ENCODE results near the gene HSF5. TPM values are rescaled to one million over a fixed set of nuclear protein-coding genes. Genes with fewer than 3 reads are reported as not detected.

The HSF5 gene
- polyA plus RNA-seq, 2 of the 4 experiments (the other 2 are of a cell fraction), result not detected

DNA sequence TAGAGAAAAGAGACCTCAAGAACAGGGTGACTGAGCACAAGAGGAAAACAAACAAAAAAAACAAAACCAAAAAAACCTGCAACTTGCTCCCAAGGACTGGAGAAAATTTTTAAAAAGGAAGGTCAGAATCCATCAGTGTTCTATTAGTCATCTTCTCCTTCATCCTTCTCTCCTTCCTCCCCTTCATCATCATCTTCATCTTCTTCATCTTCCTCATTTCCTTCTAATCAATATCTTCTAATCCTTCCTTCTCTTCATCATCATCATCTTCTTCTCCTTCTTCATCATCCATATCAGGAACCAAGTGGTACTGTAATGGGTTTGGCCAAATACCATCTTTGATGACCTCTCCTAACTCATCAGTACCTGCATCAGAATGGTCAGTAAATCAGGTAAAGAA is 12.2 kb downstream of the HSF5 start:
- Histone ChIP-seq H3K9me3 (no peaks in the 10 kb centered on the region), H3K4me3 (no peak overlapping the region), H3K4me1 (no peaks in the 10 kb centered on the region), H3K4me2 (no peak overlapping the region), H3K27ac (no peak overlapping the region)
- CTCF ChIA-PET, result no interaction called here
- no peak for ATAC-seq
- TF ChIP-seq JUN (IDR thresholded peaks at IDR 0.05) (no peak), RCOR1 (IDR thresholded peaks at IDR 0.05; ENCODE audit: low read depth, low read length) (no peak), MYC (IDR thresholded peaks at IDR 0.05; ENCODE audit: borderline replicate concordance, low read length) (no peak), CBX8 (IDR thresholded peaks at IDR 0.05) (no peak), MAZ (IDR thresholded peaks at IDR 0.05; ENCODE audit: borderline replicate concordance, low read depth, low read length) (no peak), JUNB (IDR thresholded peaks at IDR 0.05) (no peak), GATA3 (IDR thresholded peaks at IDR 0.05; ENCODE audit: borderline replicate concordance) (no peak), KDM5A (IDR thresholded peaks at IDR 0.05) (no peak), TP53 (CRISPR knock-in tag; IDR thresholded peaks at IDR 0.05) (no peak), CBX2 (IDR thresholded peaks at IDR 0.05; ENCODE audit: borderline replicate concordance, low read depth) (no peak)
- TF ChIP-seq, protein P1, sequence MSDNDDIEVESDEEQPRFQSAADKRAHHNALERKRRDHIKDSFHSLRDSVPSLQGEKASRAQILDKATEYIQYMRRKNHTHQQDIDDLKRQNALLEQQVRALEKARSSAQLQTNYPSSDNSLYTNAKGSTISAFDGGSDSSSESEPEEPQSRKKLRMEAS (IDR thresholded peaks at IDR 0.05), result no peak
- TF ChIP-seq, protein P2, sequence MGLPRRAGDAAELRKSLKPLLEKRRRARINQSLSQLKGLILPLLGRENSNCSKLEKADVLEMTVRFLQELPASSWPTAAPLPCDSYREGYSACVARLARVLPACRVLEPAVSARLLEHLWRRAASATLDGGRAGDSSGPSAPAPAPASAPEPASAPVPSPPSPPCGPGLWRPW (IDR thresholded peaks at IDR 0.05), result no peak
- FAIRE-seq, result no peak
- POLR2A ChIA-PET, result no interaction called here
- no peak for DNase-seq (ENCODE audit: low read depth in 1 of 2, low spot score in 1 of 2)

DNA sequence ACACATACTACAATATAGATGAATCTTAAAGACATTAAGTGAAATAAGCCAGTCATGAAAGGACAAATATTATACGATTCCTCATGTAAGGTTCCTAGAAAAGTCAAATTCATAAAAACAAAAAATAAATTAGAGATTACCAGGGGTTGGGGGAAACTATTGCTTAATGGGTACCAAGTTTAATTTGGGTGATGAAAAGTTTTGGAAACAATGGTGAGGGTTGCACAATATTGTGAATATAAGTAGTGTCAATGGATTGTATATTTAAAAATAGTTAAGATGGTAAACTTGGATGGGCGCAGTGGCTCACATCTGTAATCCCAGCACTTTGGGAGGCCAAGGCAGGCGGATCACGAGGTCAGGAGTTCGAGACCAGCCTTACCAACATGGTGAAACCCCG is 17.9 kb downstream of the HSF5 start:
- FAIRE-seq (no peak), ATAC-seq (no peak), DNase-seq (ENCODE audit: low read depth in 1 of 2, low spot score in 1 of 2) (no peak)
- H3K4me3 ChIP-seq, result no peak overlapping the region
- CTCF ChIA-PET, result no interaction called here
- no peaks in the 10 kb centered on the region for H3K9me3 ChIP-seq
- WGBS (ENCODE audit: missing lambda C conversion rate), result 17% methylated on average over 6 of the region's 6 CpGs
- H3K4me2 ChIP-seq, result no peak overlapping the region
- H3K4me1 ChIP-seq, result no peaks in the 10 kb centered on the region
- TF ChIP-seq CEBPB (IDR thresholded peaks at IDR 0.05) (0 out of 4 replicates have a peak, but pooled peaks of 1 of the 2 experiments have one; percentile 23), BHLHE40 (IDR thresholded peaks at IDR 0.05; ENCODE audit: low read depth, low read length) (no peak)
- H3K27ac ChIP-seq, result no peak overlapping the region
- POLR2A ChIA-PET, result no interaction called here

DNA sequence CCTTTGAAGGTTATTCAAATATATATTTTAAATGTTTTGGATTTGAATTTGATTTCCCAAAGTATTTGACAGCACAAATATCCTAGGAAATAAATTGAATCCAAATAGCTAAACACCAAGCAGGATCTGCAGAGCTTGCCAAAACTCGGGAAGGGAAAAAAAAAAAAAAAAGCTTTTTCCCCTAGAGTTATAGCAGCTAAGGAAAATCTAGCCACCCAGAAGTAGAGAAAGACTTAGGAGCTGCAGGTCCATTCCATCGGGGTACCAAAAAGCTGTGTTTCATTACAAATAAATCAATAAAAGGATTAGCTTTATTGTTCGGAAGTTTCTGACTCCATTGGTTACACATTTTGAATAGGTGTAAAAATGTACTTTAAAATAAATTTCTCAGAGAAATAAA is 19.3 kb downstream of the HSF5 start:
- ChIA-PET CTCF (no interaction called here), POLR2A (no interaction called here)
- no peak for FAIRE-seq

DNA sequence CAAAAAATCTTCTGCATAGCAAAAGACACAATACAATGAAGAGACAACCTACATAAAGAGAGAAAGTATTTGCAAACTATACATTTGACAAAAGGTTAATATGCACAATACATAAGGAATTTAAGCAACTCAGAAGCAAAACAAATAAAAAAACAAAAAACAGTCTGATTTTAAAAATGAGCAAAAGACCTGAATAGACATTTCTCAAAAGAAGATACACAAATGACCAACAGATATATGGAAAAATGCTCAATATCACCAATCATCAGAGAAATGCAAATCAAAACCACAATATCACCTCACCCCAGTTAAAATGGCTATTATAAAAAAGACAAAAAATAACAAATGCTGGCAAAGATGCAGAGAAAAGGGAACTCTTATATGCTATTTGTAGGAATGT is 32.7 kb downstream of the HSF5 start:
- no peak for DNase-seq (ENCODE audit: low read depth in 1 of 2, low spot score in 1 of 2)
- H3K4me3 ChIP-seq, result no peak overlapping the region
- CTCF ChIA-PET, result interaction anchor here (1.0 to 11.9 kb wide), 2 partner anchors 8 to 142 kb away, joined by 3 to 315 read pairs; no protein-coding TSS in a partner anchor
- no peaks in the 10 kb centered on the region for H3K9me3 ChIP-seq
- no peak for ATAC-seq
- no peak overlapping the region for H3K27ac ChIP-seq
- TF ChIP-seq, protein P3, sequence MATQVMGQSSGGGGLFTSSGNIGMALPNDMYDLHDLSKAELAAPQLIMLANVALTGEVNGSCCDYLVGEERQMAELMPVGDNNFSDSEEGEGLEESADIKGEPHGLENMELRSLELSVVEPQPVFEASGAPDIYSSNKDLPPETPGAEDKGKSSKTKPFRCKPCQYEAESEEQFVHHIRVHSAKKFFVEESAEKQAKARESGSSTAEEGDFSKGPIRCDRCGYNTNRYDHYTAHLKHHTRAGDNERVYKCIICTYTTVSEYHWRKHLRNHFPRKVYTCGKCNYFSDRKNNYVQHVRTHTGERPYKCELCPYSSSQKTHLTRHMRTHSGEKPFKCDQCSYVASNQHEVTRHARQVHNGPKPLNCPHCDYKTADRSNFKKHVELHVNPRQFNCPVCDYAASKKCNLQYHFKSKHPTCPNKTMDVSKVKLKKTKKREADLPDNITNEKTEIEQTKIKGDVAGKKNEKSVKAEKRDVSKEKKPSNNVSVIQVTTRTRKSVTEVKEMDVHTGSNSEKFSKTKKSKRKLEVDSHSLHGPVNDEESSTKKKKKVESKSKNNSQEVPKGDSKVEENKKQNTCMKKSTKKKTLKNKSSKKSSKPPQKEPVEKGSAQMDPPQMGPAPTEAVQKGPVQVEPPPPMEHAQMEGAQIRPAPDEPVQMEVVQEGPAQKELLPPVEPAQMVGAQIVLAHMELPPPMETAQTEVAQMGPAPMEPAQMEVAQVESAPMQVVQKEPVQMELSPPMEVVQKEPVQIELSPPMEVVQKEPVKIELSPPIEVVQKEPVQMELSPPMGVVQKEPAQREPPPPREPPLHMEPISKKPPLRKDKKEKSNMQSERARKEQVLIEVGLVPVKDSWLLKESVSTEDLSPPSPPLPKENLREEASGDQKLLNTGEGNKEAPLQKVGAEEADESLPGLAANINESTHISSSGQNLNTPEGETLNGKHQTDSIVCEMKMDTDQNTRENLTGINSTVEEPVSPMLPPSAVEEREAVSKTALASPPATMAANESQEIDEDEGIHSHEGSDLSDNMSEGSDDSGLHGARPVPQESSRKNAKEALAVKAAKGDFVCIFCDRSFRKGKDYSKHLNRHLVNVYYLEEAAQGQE (IDR thresholded peaks at IDR 0.05), result no peak
- TF ChIP-seq HEYL (CRISPR knock-in tag; IDR thresholded peaks at IDR 0.05), result no peak
- no peak for TF ChIP-seq CEBPB (IDR thresholded peaks at IDR 0.05)
- no peak for TF ChIP-seq FOSB (CRISPR knock-in tag; IDR thresholded peaks at IDR 0.05)
- POLR2A ChIA-PET, result no interaction called here
- no peak for FAIRE-seq
- no peaks in the 10 kb centered on the region for H3K4me1 ChIP-seq
- H3K4me2 ChIP-seq, result no peak overlapping the region

More for the DNA sequence above, 19.3 kb downstream of the HSF5 start:
- Histone ChIP-seq H3K9me3 (no peaks in the 10 kb centered on the region), H3K4me1 (no peaks in the 10 kb centered on the region), H3K27ac (no peak overlapping the region), H3K4me2 (no peak overlapping the region), H3K4me3 (no peak overlapping the region)
- no peak for ATAC-seq
- 46% methylated on average over 3 of the region's 3 CpGs for whole genome bisulfite sequencing (ENCODE audit: missing lambda C conversion rate)
- TF ChIP-seq HDAC2 (IDR thresholded peaks at IDR 0.05), result no peak
- TF ChIP-seq POLR2A (IDR thresholded peaks at IDR 0.05; ENCODE audit: low read length), result no peak
- no peak for TF ChIP-seq ZSCAN20 (CRISPR knock-in tag; IDR thresholded peaks at IDR 0.05)
- DNase-seq (ENCODE audit: low read depth in 1 of 2, low spot score in 1 of 2), result no peak

Measured in A549 (cell line).